ENCODE measurements around the gene TENM3.

DNA sequence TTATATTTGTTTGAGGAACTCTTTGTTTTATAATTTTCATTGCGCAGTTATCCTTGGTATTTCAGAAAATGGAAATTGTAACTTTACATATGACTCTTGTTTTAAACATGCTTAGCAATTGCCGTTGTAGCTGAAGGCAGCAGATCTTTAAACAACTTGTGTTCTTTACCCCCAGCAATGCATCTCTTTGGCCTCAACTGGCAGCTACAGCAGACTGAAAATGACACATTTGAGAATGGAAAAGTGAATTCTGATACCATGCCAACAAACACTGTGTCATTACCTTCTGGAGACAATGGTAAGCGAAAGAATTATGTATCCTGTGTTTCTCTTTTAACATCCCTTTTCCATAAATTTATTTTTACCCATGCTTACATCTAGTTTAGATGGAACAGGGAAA is 410.4 kb downstream of the TENM3 start:
- TF ChIP-seq, protein P1, sequence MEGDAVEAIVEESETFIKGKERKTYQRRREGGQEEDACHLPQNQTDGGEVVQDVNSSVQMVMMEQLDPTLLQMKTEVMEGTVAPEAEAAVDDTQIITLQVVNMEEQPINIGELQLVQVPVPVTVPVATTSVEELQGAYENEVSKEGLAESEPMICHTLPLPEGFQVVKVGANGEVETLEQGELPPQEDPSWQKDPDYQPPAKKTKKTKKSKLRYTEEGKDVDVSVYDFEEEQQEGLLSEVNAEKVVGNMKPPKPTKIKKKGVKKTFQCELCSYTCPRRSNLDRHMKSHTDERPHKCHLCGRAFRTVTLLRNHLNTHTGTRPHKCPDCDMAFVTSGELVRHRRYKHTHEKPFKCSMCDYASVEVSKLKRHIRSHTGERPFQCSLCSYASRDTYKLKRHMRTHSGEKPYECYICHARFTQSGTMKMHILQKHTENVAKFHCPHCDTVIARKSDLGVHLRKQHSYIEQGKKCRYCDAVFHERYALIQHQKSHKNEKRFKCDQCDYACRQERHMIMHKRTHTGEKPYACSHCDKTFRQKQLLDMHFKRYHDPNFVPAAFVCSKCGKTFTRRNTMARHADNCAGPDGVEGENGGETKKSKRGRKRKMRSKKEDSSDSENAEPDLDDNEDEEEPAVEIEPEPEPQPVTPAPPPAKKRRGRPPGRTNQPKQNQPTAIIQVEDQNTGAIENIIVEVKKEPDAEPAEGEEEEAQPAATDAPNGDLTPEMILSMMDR (conservative IDR thresholded peaks at IDR 0.05), result no peak
- no peak for TF ChIP-seq ZFX (IDR thresholded peaks at IDR 0.05)

All from C4-2B (cell line).